Measurements from ENCODE around the gene SLC22A14.

DNA sequence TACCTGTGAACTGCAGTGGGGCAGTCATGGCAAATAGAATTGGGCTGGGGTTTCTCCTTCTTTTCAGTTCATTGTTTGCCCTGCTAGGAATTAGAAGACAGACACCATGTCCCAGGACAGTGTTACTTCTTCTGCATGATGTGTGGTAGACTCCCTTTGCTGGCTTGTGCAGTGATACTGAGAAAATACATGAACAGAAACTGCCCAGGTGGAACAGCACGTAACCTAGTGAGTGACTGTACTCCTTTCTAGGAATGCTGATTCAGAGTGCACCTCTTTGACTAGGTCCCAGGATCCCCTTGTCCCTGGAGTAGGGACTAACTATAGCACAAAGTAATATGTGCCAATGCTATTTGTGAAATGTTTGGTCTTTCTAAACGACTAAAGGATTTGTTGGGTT lies 27.2 kb upstream of the SLC22A14 start:
- TF ChIP-seq, protein P1, sequence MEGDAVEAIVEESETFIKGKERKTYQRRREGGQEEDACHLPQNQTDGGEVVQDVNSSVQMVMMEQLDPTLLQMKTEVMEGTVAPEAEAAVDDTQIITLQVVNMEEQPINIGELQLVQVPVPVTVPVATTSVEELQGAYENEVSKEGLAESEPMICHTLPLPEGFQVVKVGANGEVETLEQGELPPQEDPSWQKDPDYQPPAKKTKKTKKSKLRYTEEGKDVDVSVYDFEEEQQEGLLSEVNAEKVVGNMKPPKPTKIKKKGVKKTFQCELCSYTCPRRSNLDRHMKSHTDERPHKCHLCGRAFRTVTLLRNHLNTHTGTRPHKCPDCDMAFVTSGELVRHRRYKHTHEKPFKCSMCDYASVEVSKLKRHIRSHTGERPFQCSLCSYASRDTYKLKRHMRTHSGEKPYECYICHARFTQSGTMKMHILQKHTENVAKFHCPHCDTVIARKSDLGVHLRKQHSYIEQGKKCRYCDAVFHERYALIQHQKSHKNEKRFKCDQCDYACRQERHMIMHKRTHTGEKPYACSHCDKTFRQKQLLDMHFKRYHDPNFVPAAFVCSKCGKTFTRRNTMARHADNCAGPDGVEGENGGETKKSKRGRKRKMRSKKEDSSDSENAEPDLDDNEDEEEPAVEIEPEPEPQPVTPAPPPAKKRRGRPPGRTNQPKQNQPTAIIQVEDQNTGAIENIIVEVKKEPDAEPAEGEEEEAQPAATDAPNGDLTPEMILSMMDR (IDR thresholded peaks at IDR 0.05): no peak
- TF ChIP-seq EP300 (IDR thresholded peaks at IDR 0.05): no peak
- TF ChIP-seq POLR2A (IDR thresholded peaks at IDR 0.05): no peak
